PC-9 (cell line): ENCODE measurements around the gene PRR33. TPM values are rescaled to one million over a fixed set of nuclear protein-coding genes. Genes with fewer than 3 reads are reported as not detected.

Experiments
- BruUV-seq: library from RNA; stranded (reverse); fragments of 400-500 nt; replicated peaks from 2 replicates; lab custom pipeline; 2021; lab: Mats Ljungman, UMichigan
- CTCF ChIA-PET: fragments of 300-600 bp; sonication (Branson Sonifier 250); formaldehyde crosslinking; loops from one replicate; lab custom pipeline; 2022; ENCODE audit warnings: antibody characterized with exemption; lab: Charles Lee
- POLR2A ChIA-PET: fragments of 300-600 bp; sonication (Branson Sonifier 250); formaldehyde crosslinking; loops from one replicate; lab custom pipeline; 2022; ENCODE audit warnings: antibody characterized with exemption; ENCODE audit not compliant: unreplicated experiment; lab: Charles Lee
- DNase-seq, 2 experiments: peaks; one replicate each; pipeline versions ENCODE4 v3.0.0 to v3.0.0-alpha.2; 2015 to 2022; ENCODE audit warnings: mixed read lengths in 1 of 2
- H2AFZ ChIP-seq: fragments of 200-600 bp; sonication (generic); 2 replicates; pipeline ENCODE4 v1.8.1; 2017; ENCODE audit warnings: antibody characterized with exemption
- H3F3A ChIP-seq: fragments of 200-600 bp; sonication (generic); 2 replicates; pipeline ENCODE4 v1.8.1; 2017; ENCODE audit warnings: antibody characterized with exemption, mild to moderate bottlenecking, low read depth; ENCODE audit not compliant: insufficient read depth
- H3K27ac ChIP-seq: fragments of 200-600 bp; sonication (generic); 2 replicates; pipeline ENCODE4 v1.6.1; 2016; ENCODE audit warnings: mixed run types
- H3K27me3 ChIP-seq: fragments of 200-600 bp; sonication (generic); 2 replicates; pipeline ENCODE4 v1.6.1; 2016; ENCODE audit warnings: low read depth, mixed run types; ENCODE audit not compliant: insufficient read depth
- H3K36me3 ChIP-seq: fragments of 200-600 bp; sonication (generic); 2 replicates; pipeline ENCODE4 v1.6.1; 2016; ENCODE audit warnings: low read depth, mixed run types
- H3K4me1 ChIP-seq: fragments of 200-600 bp; sonication (generic); replicated peaks from 2 replicates; pipeline ENCODE4 v1.6.1; 2016; ENCODE audit warnings: mixed run types; ENCODE audit not compliant: insufficient read depth
- H3K4me2 ChIP-seq: fragments of 200-600 bp; sonication (generic); 2 replicates; pipeline ENCODE4 v1.6.1; 2017; ENCODE audit warnings: mixed run types
- H3K4me3 ChIP-seq: fragments of 200-600 bp; sonication (generic); 2 replicates; pipeline ENCODE4 v1.6.1; 2016; ENCODE audit warnings: mixed run types
- H3K79me2 ChIP-seq: fragments of 200-600 bp; sonication (generic); 2 replicates; pipeline ENCODE4 v1.6.1; 2017; ENCODE audit warnings: low read depth, mixed run types
- H3K9me2 ChIP-seq: fragments of 200-600 bp; sonication (generic); 2 replicates; pipeline ENCODE4 v1.8.1; 2017; ENCODE audit warnings: mild to moderate bottlenecking; ENCODE audit not compliant: insufficient read depth
- H3K9me3 ChIP-seq: fragments of 200-600 bp; sonication (generic); 2 replicates; pipeline ENCODE4 v1.8.1; 2016; ENCODE audit warnings: low read depth; ENCODE audit not compliant: insufficient read depth
- H4K20me1 ChIP-seq: fragments of 200-600 bp; sonication (generic); 2 replicates; pipeline ENCODE4 v1.8.1; 2017; ENCODE audit not compliant: insufficient read depth
- CTCF ChIP-seq: fragments of 200-600 bp; sonication (generic); conservative IDR thresholded peaks from 2 replicates; pipeline ENCODE4 v1.6.1; 2017; ENCODE audit warnings: mixed run types, antibody characterized with exemption, mild to moderate bottlenecking, moderate library complexity
- EZH2 ChIP-seq: fragments of 200-600 bp; sonication (generic); IDR thresholded peaks from 2 replicates; pipeline ENCODE4 v1.8.0; 2017; ENCODE audit warnings: antibody characterized with exemption, low read depth
- intact Hi-C: fragments of 100-400 bp; cut with micrococcal nuclease; formaldehyde crosslinking; loops from one replicate; pipeline ENCODE4 v1.10.0; 2022; ENCODE audit not compliant: unreplicated experiment
- total RNA-seq: library from RNA; stranded (reverse); gene quantifications from 2 replicates; pipeline ENCODE4 v1.2.3, GENCODE V29; 2021

Gene PRR33
- total RNA-seq, 1 experiment from 2014 or later: not detected

GRCh38 chr11:1932105-1932480, 40.4 kb upstream of the PRR33 start:
- no peaks in the 10 kb centered on the region for H3F3A ChIP-seq
- no peak for TF ChIP-seq EZH2
- TF ChIP-seq CTCF: no peak
- no TSS peak for BruUV-seq
- no peak for DNase-seq
- ChIA-PET CTCF (no interaction called here), POLR2A (no interaction called here)
- H3K4me3 ChIP-seq: no peak overlapping the region
- no peaks in the 10 kb centered on the region for H3K4me1 ChIP-seq
- no peaks in the 10 kb centered on the region for H3K79me2 ChIP-seq
- intact Hi-C loops: no loop called here
- no peak overlapping the region for H2AFZ ChIP-seq
- H3K9me3 ChIP-seq: no peaks in the 10 kb centered on the region
- H3K27ac ChIP-seq: no peak overlapping the region
- H3K36me3 ChIP-seq: no peaks in the 10 kb centered on the region
- no peaks in the 10 kb centered on the region for H3K9me2 ChIP-seq
- no peaks in the 10 kb centered on the region for H4K20me1 ChIP-seq
- peaks cover 39% of the 10 kb centered on the region for H3K27me3 ChIP-seq
- H3K4me2 ChIP-seq: no peak overlapping the region

- Histone ChIP-seq H4K20me1 (no peaks in the 10 kb centered on the region), H3K4me3 (no peak overlapping the region), H3K36me3 (no peaks in the 10 kb centered on the region), H3F3A (no peaks in the 10 kb centered on the region), H3K27me3 (peaks cover 35% of the 10 kb centered on the region), H3K4me1 (no peaks in the 10 kb centered on the region), H3K9me3 (no peaks in the 10 kb centered on the region), H3K9me2 (no peaks in the 10 kb centered on the region), H2AFZ (no peak overlapping the region), H3K79me2 (no peaks in the 10 kb centered on the region), H3K4me2 (no peak overlapping the region), H3K27ac (no peak overlapping the region)
- ChIA-PET CTCF (no interaction called here), POLR2A (interaction anchor here (0.6 kb wide), 1 partner anchor 25 kb away, joined by 3 read pairs; no protein-coding TSS in a partner anchor)
- no peak for TF ChIP-seq EZH2
- TF ChIP-seq CTCF: no peak
- intact Hi-C loops: no loop called here
- DNase-seq: no peak
- BruUV-seq: no TSS peak
Observed at GRCh38 chr11:1931341-1932104, 39.8 kb upstream of the PRR33 start.

- no peak for TF ChIP-seq CTCF
- TF ChIP-seq EZH2: no peak
- CTCF ChIA-PET: no interaction called here
- no TSS peak for BruUV-seq
- POLR2A ChIA-PET: no interaction called here
- H3K27me3 ChIP-seq: peaks cover 27% of the 10 kb centered on the region
- H4K20me1 ChIP-seq: no peaks in the 10 kb centered on the region
- H3K4me1 ChIP-seq: no peaks in the 10 kb centered on the region
- DNase-seq: no peak
- no peak overlapping the region for H3K4me2 ChIP-seq
- H3K4me3 ChIP-seq: no peak overlapping the region
- H3K9me3 ChIP-seq: no peaks in the 10 kb centered on the region
- H3K27ac ChIP-seq: no peak overlapping the region
- intact Hi-C loops: no loop called here
- no peaks in the 10 kb centered on the region for H3F3A ChIP-seq
- no peaks in the 10 kb centered on the region for H3K9me2 ChIP-seq
- H3K36me3 ChIP-seq: no peaks in the 10 kb centered on the region
- no peak overlapping the region for H2AFZ ChIP-seq
- no peaks in the 10 kb centered on the region for H3K79me2 ChIP-seq
Observed at GRCh38 chr11:1930462-1930830, 38.8 kb upstream of the PRR33 start.
